Endothelial cell of umbilical vein (primary cell): ENCODE results near the gene CENPU. TPM values are rescaled to one million over a fixed set of nuclear protein-coding genes. Genes with fewer than 3 reads are reported as not detected.

ENCODE experiments used
- BruUV-seq: library from RNA; stranded (reverse); fragments of 400-500 nt; replicated peaks from 2 replicates; lab custom pipeline; 2021; lab: Mats Ljungman, UMichigan
- CTCF ChIA-PET: fragments of 300-600, 350-600 bp; sonication (Branson Sonifier 250); formaldehyde crosslinking; loops from one replicate; lab custom pipeline; 2021; ENCODE audit warnings: antibody characterized with exemption, inconsistent platforms; lab: Charles Lee
- POLR2A ChIA-PET: fragments of 300-600, 350-600 bp; sonication (Branson Sonifier 250); formaldehyde crosslinking; loops from one replicate; lab custom pipeline; 2021; ENCODE audit warnings: antibody characterized with exemption, inconsistent platforms; lab: Charles Lee
- DNase-seq: peaks from one replicate; pipeline ENCODE4 v3.0.0-alpha.2; 2011; ENCODE audit warnings: low read depth, low spot score
- FAIRE-seq: peaks from 2 replicates; lab custom pipeline; 2011; peaks lifted over from hg19 to GRCh38; lab: Jason Lieb, UNC
- H2AFZ ChIP-seq: 2 replicates; pipeline ENCODE4 v1.6.0; 2012; ENCODE audit warnings: low read depth, low read length, control low read depth, inconsistent platforms
- H3K27ac ChIP-seq: 2 replicates; pipeline ENCODE4 v1.5.1; 2011; ENCODE audit warnings: low read depth, mild to moderate bottlenecking, control low read depth, low read length, moderate library complexity; ENCODE audit not compliant: insufficient read depth
- H3K27me3 ChIP-seq, 2 experiments: 2 replicates each; pipeline versions ENCODE4 v1.6.0 to v1.6.1; 2011; ENCODE audit warnings: low read length in 2 of 2, mixed read lengths in 1 of 2; ENCODE audit not compliant: control insufficient read depth in 2 of 2, insufficient read depth in 2 of 2
- H3K36me3 ChIP-seq, 2 experiments: 2 replicates in 1 of 2; 3 replicates in 1 of 2; pipeline ENCODE4 v1.5.1; 2011; ENCODE audit warnings: low read length in 2 of 2, mild to moderate bottlenecking in 1 of 2, moderate library complexity in 1 of 2; ENCODE audit not compliant: control insufficient read depth in 2 of 2, insufficient read depth in 2 of 2; ENCODE audit errors: extremely low read depth in 1 of 2
- H3K4me1 ChIP-seq: 3 replicates; pipeline ENCODE4 v1.5.1; 2011; ENCODE audit warnings: mild to moderate bottlenecking, low read length; ENCODE audit not compliant: control insufficient read depth, insufficient read depth; ENCODE audit errors: extremely low read depth
- H3K4me2 ChIP-seq: 2 replicates; pipeline ENCODE4 v1.6.1; 2011; ENCODE audit warnings: low read length, control low read depth, mixed read lengths; ENCODE audit not compliant: insufficient read depth
- H3K4me3 ChIP-seq, 3 experiments: fragments of 200-600 bp in 1 of 3; sonication (generic), shearing (Covaris generic) in 1 of 3; replicated peaks in 1 of 3; 2 replicates each; pipeline ENCODE4 v1.5.1; 2011 to 2016; ENCODE audit warnings: control low read depth in 3 of 3, low read length in 3 of 3, mild to moderate bottlenecking in 2 of 3, inconsistent platforms in 1 of 3, low read depth in 1 of 3, moderate library complexity in 1 of 3; ENCODE audit not compliant: insufficient read depth in 1 of 3
- H3K79me2 ChIP-seq: 2 replicates; pipeline ENCODE4 v1.6.0; 2012; ENCODE audit warnings: low read length, inconsistent platforms; ENCODE audit not compliant: control insufficient read depth, insufficient read depth
- H3K9ac ChIP-seq: replicated peaks from 2 replicates; pipeline ENCODE3; 2011; ENCODE audit warnings: low read length, control low read depth; ENCODE audit not compliant: insufficient read depth; ENCODE audit errors: extremely low read depth
- H3K9me1 ChIP-seq: replicated peaks from 3 replicates; pipeline ENCODE4 v1.6.0; 2011; ENCODE audit warnings: mild to moderate bottlenecking, low read length; ENCODE audit not compliant: control insufficient read depth, insufficient read depth; ENCODE audit errors: extremely low read depth
- H3K9me3 ChIP-seq: replicated peaks from 2 replicates; pipeline ENCODE4 v1.5.1; 2012; ENCODE audit warnings: low read length, inconsistent platforms; ENCODE audit not compliant: control insufficient read depth, insufficient read depth
- H4K20me1 ChIP-seq: replicated peaks from 2 replicates; pipeline ENCODE3; 2011; ENCODE audit warnings: mild to moderate bottlenecking, low read length; ENCODE audit not compliant: control insufficient read depth, insufficient read depth; ENCODE audit errors: extremely low read depth
- CTCF ChIP-seq, 2 donors: IDR thresholded peaks; 1 replicate in 1 of 2; 2 replicates in 1 of 2; pipeline ENCODE4 v1.5.1; 2011; ENCODE audit warnings: low read length in 2 of 2, mild to moderate bottlenecking in 2 of 2, moderate library complexity in 2 of 2, control low read depth in 1 of 2, inconsistent platforms in 1 of 2, low read depth in 1 of 2; ENCODE audit not compliant: insufficient read depth in 1 of 2; ENCODE audit errors: extremely low read depth in 1 of 2
- EZH2 ChIP-seq: IDR thresholded peaks from 2 replicates; pipeline ENCODE4 v1.6.1; 2012; ENCODE audit warnings: borderline replicate concordance, low read depth, mild to moderate bottlenecking, moderate library complexity, low read length, inconsistent platforms; ENCODE audit not compliant: severe bottlenecking
- FOS ChIP-seq: IDR thresholded peaks from 2 replicates; pipeline ENCODE4 v1.6.1; 2011; ENCODE audit warnings: mild to moderate bottlenecking, low read length, moderate library complexity, borderline replicate concordance; ENCODE audit not compliant: insufficient read depth
- GATA2 ChIP-seq: IDR thresholded peaks from 2 replicates; pipeline ENCODE4 v1.7.0; 2011; ENCODE audit warnings: low read depth, mild to moderate bottlenecking, moderate library complexity, mixed read lengths, low read length; ENCODE audit not compliant: insufficient read length, insufficient read depth
- JUN ChIP-seq: IDR thresholded peaks from 2 replicates; pipeline ENCODE4 v1.6.1; 2011; ENCODE audit warnings: borderline replicate concordance, low read depth; ENCODE audit not compliant: insufficient read length, insufficient read depth
- MAX ChIP-seq: IDR thresholded peaks from 2 replicates; pipeline ENCODE4 v1.6.1; 2011; ENCODE audit not compliant: insufficient read depth, insufficient read length
- MYC ChIP-seq: IDR thresholded peaks from one replicate; pipeline ENCODE4 v1.6.1; 2011; ENCODE audit warnings: mild to moderate bottlenecking, low read depth, low read length
- POLR2A ChIP-seq: IDR thresholded peaks from 2 replicates; pipeline ENCODE4 v1.6.1; 2012; ENCODE audit warnings: low read depth, mild to moderate bottlenecking, control low read depth, low read length
- POLR2AphosphoS5 ChIP-seq: IDR thresholded peaks from 2 replicates; pipeline ENCODE4 v1.6.1; 2012; ENCODE audit warnings: low read depth, mild to moderate bottlenecking, control low read depth, low read length, moderate library complexity; ENCODE audit not compliant: insufficient read depth
- dilution Hi-C: fragments of 300-500 bp; cut with MboI; formaldehyde crosslinking; loops from one replicate; pipeline ENCODE4 v1.15.0; 2019; ENCODE audit warnings: low sequenced_read_pairs; ENCODE audit not compliant: extremely low pct_ligation_motif_present
- intact Hi-C: fragments of 100-400 bp; cut with micrococcal nuclease; formaldehyde crosslinking; loops from one replicate; pipeline ENCODE4 v1.10.0; 2022
- polyA plus RNA-seq, 4 experiments: library from polyadenylated mRNA; depleted of rRNA in 3 of 4; stranded (reverse) in 3 of 4; unstranded in 1 of 4; fragments of >200 nt; gene quantifications; 2 replicates each; pipeline versions ENCODE4 v1.2.1 to v1.2.3, GENCODE V29; 2011 to 2012; ENCODE audit warnings: missing spikeins in 1 of 4
- total RNA-seq: library from RNA; stranded (reverse); gene quantifications from 2 replicates; pipeline ENCODE4 v1.2.3, GENCODE V29; 2021

CENPU gene
- total and polyA plus RNA-seq, 2 donors (not counting 3 experiments of a cell fraction or from before 2014, with no cell fraction given), result 7.0 to 37.9 TPM

- Histone ChIP-seq H3K9ac (no peak overlapping the region), H3K4me1 (peaks cover under 1% of the 10 kb centered on the region), H3K4me3 (no peak overlapping the region), H3K9me1 (no peaks in the 10 kb centered on the region), H3K36me3 (no peaks in the 10 kb centered on the region), H3K79me2 (no peaks in the 10 kb centered on the region), H4K20me1 (no peaks in the 10 kb centered on the region), H3K9me3 (no peaks in the 10 kb centered on the region), H3K27me3 (no peaks in the 10 kb centered on the region), H2AFZ (no peak overlapping the region), H3K4me2 (no peak overlapping the region), H3K27ac (no peak overlapping the region)
- no peak for FAIRE-seq
- dilution Hi-C loops (no loop called here), intact Hi-C loops (no loop called here)
- no peak for DNase-seq
- ChIA-PET CTCF (no interaction called here), POLR2A (no interaction called here)
- BruUV-seq, result no TSS peak
- TF ChIP-seq MYC (no peak), EZH2 (no peak), JUN (no peak)
Observed at GRCh38 chr4:184674011-184674410, 59.9 kb downstream of the CENPU start.

GRCh38 chr4:184672741-184673140, 61.2 kb downstream of the CENPU start:
- FAIRE-seq, result no peak
- Histone ChIP-seq H4K20me1 (no peaks in the 10 kb centered on the region), H3K9me1 (no peaks in the 10 kb centered on the region), H2AFZ (no peak overlapping the region), H3K4me2 (no peak overlapping the region), H3K27ac (no peak overlapping the region), H3K9me3 (no peaks in the 10 kb centered on the region), H3K79me2 (no peaks in the 10 kb centered on the region), H3K4me1 (peaks cover 11% of the 10 kb centered on the region), H3K9ac (no peak overlapping the region), H3K27me3 (no peaks in the 10 kb centered on the region), H3K4me3 (no peak overlapping the region), H3K36me3 (no peaks in the 10 kb centered on the region)
- dilution Hi-C loops, result no loop called here
- no TSS peak for BruUV-seq
- TF ChIP-seq MAX (no peak), EZH2 (no peak), POLR2AphosphoS5 (no peak), FOS (no peak), MYC (no peak), POLR2A (no peak), CTCF (IDR thresholded peaks at IDR 0.05; ENCODE audit: extremely low read depth in 1 of 2, insufficient read depth in 1 of 2, low read depth in 1 of 2, low read length in 2 of 2) (no peak), JUN (no peak), GATA2 (no peak)
- DNase-seq, result no peak
- ChIA-PET POLR2A (no interaction called here), CTCF (no interaction called here)
- intact Hi-C loops, result no loop called here
